Ovary (tissue), 9 donors: Measurements from ENCODE around the gene OR4S1. TPM values are rescaled to one million over a fixed set of nuclear protein-coding genes. Genes with fewer than 3 reads are reported as not detected.

ENCODE experiments used
- DNase-seq, 5 donors: peaks; one replicate each; pipeline ENCODE4 v3.0.0-alpha.2; 2019 to 2020
- H3K27ac ChIP-seq, 2 donors: fragments of 200-600 bp; one replicate each; pipeline versions ENCODE4 v1.5.1 to v1.8.0; 2019 to 2022
- H3K27me3 ChIP-seq: fragments of 200-600 bp; one replicate; pipeline ENCODE4 v1.8.0; 2022
- H3K36me3 ChIP-seq: fragments of 200-600 bp; sonication (generic); one replicate; pipeline ENCODE4 v1.5.1; 2019
- H3K4me1 ChIP-seq: one replicate; pipeline ENCODE4 v1.8.1; 2013; ENCODE audit warnings: mild to moderate bottlenecking, moderate library complexity; ENCODE audit not compliant: insufficient read depth
- H3K4me3 ChIP-seq: fragments of 200-600 bp; sonication (generic); one replicate; pipeline ENCODE4 v1.5.1; 2017
- H3K9me3 ChIP-seq, 2 donors: fragments of 200-600 bp in 1 of 2; sonication (generic) in 1 of 2; one replicate each; pipeline versions ENCODE4 v1.5.1 to v1.8.1; 2013 to 2019; ENCODE audit warnings: mild to moderate bottlenecking in 1 of 2, moderate library complexity in 1 of 2
- CTCF ChIP-seq, 3 donors: fragments of 450-650 bp in 2 of 3; fragments of 200-600 bp in 1 of 3; IDR thresholded peaks; one replicate each; pipeline versions ENCODE4 v1.5.1 to v1.8.0; 2016 to 2022; ENCODE audit warnings: antibody characterized with exemption in 3 of 3, mild to moderate bottlenecking in 1 of 3
- EP300 ChIP-seq: sonication (generic); formaldehyde crosslinking; IDR thresholded peaks from one replicate; pipeline ENCODE4 v1.6.1; 2017; ENCODE audit warnings: antibody characterized with exemption
- POLR2A ChIP-seq: fragments of 450-650 bp; IDR thresholded peaks from one replicate; pipeline ENCODE4 v1.6.1; 2017; ENCODE audit warnings: antibody characterized with exemption, mild to moderate bottlenecking, moderate library complexity
- WGBS, 3 donors: extraction: QIAGEN DNeasy Blood & Tissue Kit in 1 of 3; methylation state at CpG; one replicate each; pipeline versions ENCODE4 v1.1.5 to v1.1.7; 2013 to 2017; 5-methylcytosine and 5-hydroxymethylcytosine counted together
- intact Hi-C, 4 donors: fragments of 100-400 bp; cut with DNase I; formaldehyde crosslinking; loops; one replicate each; pipeline versions ENCODE4 v1.11.0 to v1.15.1; 2022 to 2023
- polyA plus RNA-seq, 2 donors: library from polyadenylated mRNA; stranded (reverse); fragments of 200-250 nt in 1 of 2; fragments of 350-450 nt in 1 of 2; fragmentation: Illumina TruSeq in 1 of 2; extraction: RNeasy Lipid Tissue Mini Kit (QIAGEN cat#74804) in 1 of 2; gene quantifications; one replicate each; pipeline ENCODE4 v1.2.3, GENCODE V29; 2013 to 2014
- total RNA-seq, 7 donors: library from RNA; depleted of rRNA in 2 of 7; stranded (reverse); fragments of >200 nt in 2 of 7; fragmentation: NEBNext Ultra II Directional in 3 of 7; extraction: Animal tissue kit (Norgen Biotek cat#: 25700) in 3 of 7; gene quantifications; one replicate each; pipeline versions ENCODE4 v1.1.0 to v1.2.4, GENCODE V29; 2016 to 2023
- donor health status: DM: no; HTN: no; CAD: no; lungs with moderate emphysema.
- donor health status: DM: no; HTN: no; CAD: no.
- donor health status: Bipolar disorder and iron deficiency.
- donor health status: DM: yes; HTN: yes; CAD: no.
- donor health status: DM: no; HTN: no; CAD: no.
- donor health status: DM: yes; HTN: yes; CAD: no.

Gene OR4S1
- total and polyA plus RNA-seq, 9 donors = not detected

- H3K9me3 ChIP-seq = no peaks in the 10 kb centered on the region
- H3K27ac ChIP-seq = no peak overlapping the region
- H3K36me3 ChIP-seq = no peaks in the 10 kb centered on the region
- H3K4me3 ChIP-seq = no peak overlapping the region
- TF ChIP-seq EP300 (no peak), POLR2A (no peak), CTCF (IDR thresholded peaks at IDR 0.05) (no peak)
- 85 to 91% (median 88%) methylated on average over 4 of the region's 4 CpGs for WGBS, 3 donors
- H3K4me1 ChIP-seq = no peaks in the 10 kb centered on the region
- intact Hi-C loops = no loop called here
- no peaks in the 10 kb centered on the region for H3K27me3 ChIP-seq
- no peak for DNase-seq
These were observed 48.0 kb downstream of the OR4S1 start for GRCh38 chr11:48354013-48354412.

- 84 to 89% (median 89%) methylated on average over 1 of the region's 1 CpG for WGBS, 3 donors
- TF ChIP-seq EP300 (no peak), POLR2A (no peak), CTCF (IDR thresholded peaks at IDR 0.05) (no peak)
These were observed 48.7 kb downstream of the OR4S1 start for GRCh38 chr11:48354677-48355076.

More at GRCh38 chr11:48354677-48355076, 48.7 kb downstream of the OR4S1 start:
- no peaks in the 10 kb centered on the region for H3K36me3 ChIP-seq
- H3K4me1 ChIP-seq = no peaks in the 10 kb centered on the region
- H3K27ac ChIP-seq = no peak overlapping the region
- intact Hi-C loops = loop anchor here in 1 of 4 donors (5.0 kb wide), 1 partner anchor 1673 kb away; no protein-coding TSS in a partner anchor
- no peaks in the 10 kb centered on the region for H3K27me3 ChIP-seq
- H3K4me3 ChIP-seq = no peak overlapping the region
- H3K9me3 ChIP-seq = no peaks in the 10 kb centered on the region
- DNase-seq = no peak

Other genes starting within 250 kb of the OR4S1 start
- not detected for gene OR4B1, start 89.4 kb upstream of the OR4S1 start, total RNA-seq
- not detected for gene OR4B1, start 89.4 kb upstream of the OR4S1 start, polyA plus RNA-seq
- not detected for gene OR4X2, start 61.1 kb upstream of the OR4S1 start, total RNA-seq
- gene OR4X2, start 61.1 kb upstream of the OR4S1 start, polyA plus RNA-seq = not detected
- not detected for gene OR4X1, start 42.4 kb upstream of the OR4S1 start, total RNA-seq
- not detected for gene OR4X1, start 42.4 kb upstream of the OR4S1 start, polyA plus RNA-seq
- gene OR4C3, start 18.7 kb downstream of the OR4S1 start, total RNA-seq = not detected
- not detected for gene OR4C3, start 18.7 kb downstream of the OR4S1 start, polyA plus RNA-seq
- not detected for gene OR4C5, start 60.2 kb downstream of the OR4S1 start, total RNA-seq
- not detected for gene OR4C5, start 60.2 kb downstream of the OR4S1 start, polyA plus RNA-seq
- not detected for gene OR4A47, start 182.6 kb downstream of the OR4S1 start, total RNA-seq
- not detected for gene OR4A47, start 182.6 kb downstream of the OR4S1 start, polyA plus RNA-seq